OCI-LY7 (cell line): ENCODE data around the gene CDH23.

Experiments
- CTCF ChIP-seq: fragments of 200-600 bp; sonication (generic); conservative IDR thresholded peaks from 2 replicates; pipeline ENCODE4 v1.5.1; 2014; ENCODE audit warnings: mild to moderate bottlenecking, antibody characterized with exemption, low read length, moderate library complexity, mixed read lengths
- EZH2phosphoT487 ChIP-seq: fragments of 200-600 bp; sonication (generic); IDR thresholded peaks from 2 replicates; pipeline ENCODE4 v1.6.1; 2018; ENCODE audit warnings: low read depth, borderline replicate concordance, mild to moderate bottlenecking, mixed run types, antibody characterized with exemption, low read length, moderate library complexity, mixed read lengths

GRCh38 chr10:71634531-71635164 lies 237.9 kb downstream of the CDH23 start:
- no peak for TF ChIP-seq CTCF
- TF ChIP-seq EZH2phosphoT487: no peak
